HT1080 (cell line): ENCODE measurements around the gene CTAG2. TPM values are rescaled to one million over a fixed set of nuclear protein-coding genes. Genes with fewer than 3 reads are reported as not detected.

Source experiments
- small RNA-seq: library from RNA; depleted of rRNA; stranded (forward); fragments of <200 nt; gene quantifications from one replicate; pipeline ENCODE3, GENCODE V24; 2014
- total RNA-seq: library from RNA; depleted of rRNA; stranded (reverse); fragments of >200 nt; shearing (Covaris generic); gene quantifications from 2 replicates; pipeline ENCODE4 v1.2.3, GENCODE V29; 2014; rRNA removed

Gene CTAG2
- total RNA-seq, 1 experiment from 2014 or later, result 633 TPM

Small RNA genes within 50 kb of the gene (small RNA-seq; reads per million reads assigned to genes)
- gene AC244090.1 (not detected), gene AC244107.2 (not detected)

Other genes starting within 250 kb of the CTAG2 start
- gene DNASE1L1, start 244.3 kb downstream of the CTAG2 start, total RNA-seq, result 52.7 and 59.7 TPM in 2 replicates
- 16.6 and 24.8 TPM in 2 replicates for gene TAFAZZIN, start 242.0 kb downstream of the CTAG2 start, total RNA-seq
- gene ATP6AP1, start 224.9 kb downstream of the CTAG2 start, total RNA-seq, result 30.5 and 44.4 TPM in 2 replicates
- 64.4 and 92.9 TPM in 2 replicates for gene GDI1, start 216.4 kb downstream of the CTAG2 start, total RNA-seq
- gene FAM50A, start 209.4 kb downstream of the CTAG2 start, total RNA-seq, result 36.6 and 37.4 TPM in 2 replicates
- 3.4 and 4.0 TPM in 2 replicates for gene PLXNA3, start 195.3 kb downstream of the CTAG2 start, total RNA-seq
- gene LAGE3, start 174.3 kb downstream of the CTAG2 start, total RNA-seq, result 37.4 and 40.2 TPM in 2 replicates
- 54.5 and 61.7 TPM in 2 replicates for gene UBL4A, start 167.0 kb downstream of the CTAG2 start, total RNA-seq
- gene SLC10A3, start 162.9 kb downstream of the CTAG2 start, total RNA-seq, result 26.9 and 28.0 TPM in 2 replicates
- gene FAM3A, start 137.3 kb downstream of the CTAG2 start, total RNA-seq, result 20.2 and 22.9 TPM in 2 replicates
- gene G6PD, start 106.7 kb downstream of the CTAG2 start, total RNA-seq, result 51.6 and 63.7 TPM in 2 replicates
- 31.9 and 45.0 TPM in 2 replicates for gene IKBKG, start 106.0 kb downstream of the CTAG2 start, total RNA-seq
- gene CTAG1A, start 68.4 kb downstream of the CTAG2 start, total RNA-seq, result 130 and 312 TPM in 2 replicates
- gene CTAG1B, start 34.3 kb downstream of the CTAG2 start, total RNA-seq, result 11.9 and 128 TPM in 2 replicates
- gene GAB3, start 97.5 kb upstream of the CTAG2 start, total RNA-seq, result 6.9 and 17.5 TPM in 2 replicates
- 62.2 and 74.3 TPM in 2 replicates for gene DKC1, start 109.3 kb upstream of the CTAG2 start, total RNA-seq
- gene MPP1, start 151.9 kb upstream of the CTAG2 start, total RNA-seq, result 17.4 and 21.6 TPM in 2 replicates
- gene SMIM9, start 181.1 kb upstream of the CTAG2 start, total RNA-seq, result not detected in 2 replicates
- gene F8A1, start 232.8 kb upstream of the CTAG2 start, total RNA-seq, result 2.7 and 6.7 TPM in 2 replicates